ENCODE measurements around the gene LSM12.

The LSM12 gene

GRCh38 chr17:44067545-44067940, 1.1 kb upstream of the LSM12 start:
- TF ChIP-seq CTCF (IDR thresholded peaks at IDR 0.05; ENCODE audit: insufficient read depth, low read depth, low read length, missing control alignments) = no peak
- no peak for DNase-seq (ENCODE audit: low read depth)
- H3K4me3 ChIP-seq (ENCODE audit: low read depth, low read length) = no peak overlapping the region

GRCh38 chr17:44065668-44066203, 735 bp downstream of the LSM12 start:
- H3K4me3 ChIP-seq (ENCODE audit: low read depth, low read length) = peak overlapping the region; percentile 75
- peak; percentile 32 for DNase-seq (ENCODE audit: low read depth)
- no peak for TF ChIP-seq CTCF (IDR thresholded peaks at IDR 0.05; ENCODE audit: insufficient read depth, low read depth, low read length, missing control alignments)

GRCh38 chr17:44063704-44064639, 2.5 kb downstream of the LSM12 start:
- no peak overlapping the region for H3K4me3 ChIP-seq (ENCODE audit: low read depth, low read length)
- no peak for DNase-seq (ENCODE audit: low read depth)
- no peak for TF ChIP-seq CTCF (IDR thresholded peaks at IDR 0.05; ENCODE audit: insufficient read depth, low read depth, low read length, missing control alignments)

- no peak for TF ChIP-seq CTCF (IDR thresholded peaks at IDR 0.05; ENCODE audit: insufficient read depth, low read depth, low read length, missing control alignments)
- no peak overlapping the region for H3K4me3 ChIP-seq (ENCODE audit: low read depth, low read length)
- DNase-seq (ENCODE audit: low read depth) = no peak
These were observed 3.6 kb downstream of the LSM12 start for GRCh38 chr17:44062871-44063270.

- TF ChIP-seq CTCF (IDR thresholded peaks at IDR 0.05; ENCODE audit: insufficient read depth, low read depth, low read length, missing control alignments) = no peak
- DNase-seq (ENCODE audit: low read depth) = no peak
- no peak overlapping the region for H3K4me3 ChIP-seq (ENCODE audit: low read depth, low read length)
These were observed 5.0 kb downstream of the LSM12 start for GRCh38 chr17:44061446-44061845.

DNA sequence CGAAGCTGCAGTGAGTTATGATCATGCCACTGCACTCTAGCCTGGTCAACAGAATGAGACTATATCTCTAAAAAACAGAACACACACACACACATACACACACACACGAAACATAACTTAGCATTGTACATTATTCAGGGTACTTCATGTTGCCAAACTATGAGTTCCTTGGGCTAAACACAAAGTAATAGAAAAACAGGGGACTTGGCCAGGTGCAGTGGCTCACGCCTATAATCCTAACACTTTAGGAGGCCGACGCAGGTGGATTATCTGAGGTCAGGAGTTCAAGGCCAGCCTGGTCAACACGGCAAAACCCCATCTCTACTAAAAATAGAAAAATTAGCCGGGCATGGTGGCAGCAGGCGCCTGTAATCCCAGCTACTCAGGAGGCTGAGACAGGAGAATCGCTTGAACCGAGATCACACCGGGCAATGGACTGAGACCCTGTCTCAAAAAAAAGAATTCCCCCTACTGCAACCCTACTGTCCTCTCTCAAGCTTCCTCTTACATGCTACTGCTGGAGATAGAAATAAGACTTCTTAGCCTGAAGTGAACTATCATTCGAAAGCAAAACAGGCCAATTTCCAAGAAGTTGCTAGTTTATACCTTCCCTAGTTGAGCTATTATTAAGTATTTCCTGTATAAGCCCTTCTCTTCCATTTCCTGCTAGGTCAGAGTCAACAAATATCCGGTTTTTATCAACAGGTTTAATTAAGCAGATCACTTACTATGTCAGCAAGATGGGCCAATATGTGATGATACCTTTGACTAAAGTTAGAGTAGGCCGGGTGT, 7.2 kb downstream of the LSM12 start:
- H3K4me3 ChIP-seq (ENCODE audit: low read depth, low read length) = no peak overlapping the region
- DNase-seq (ENCODE audit: low read depth) = no peak
- TF ChIP-seq CTCF (IDR thresholded peaks at IDR 0.05; ENCODE audit: insufficient read depth, low read depth, low read length, missing control alignments) = no peak
